HEK293 (cell line): Measurements from ENCODE around the gene KRTAP10-10.

Source experiments
- CTCF ChIA-PET: fragments of 350-600 bp; formaldehyde crosslinking; extraction: SDS; loops from one replicate; lab custom pipeline; 2021; ENCODE audit warnings: antibody characterized with exemption; lab: Yijun Ruan, JAX
- POLR2A ChIA-PET: fragments of 300-600 bp; formaldehyde crosslinking; extraction: SDS; loops from one replicate; lab custom pipeline; 2020; ENCODE audit warnings: antibody characterized with exemption, inconsistent platforms; lab: Yijun Ruan, JAX
- H3K27ac ChIP-seq: fragments of 200-500 bp; sonication (Bioruptor generic); 2 replicates; pipeline ENCODE4 v1.5.1; 2014; ENCODE audit warnings: low read depth, low read length, control low read depth, inconsistent platforms; ENCODE audit errors: extremely low read depth
- H3K36me3 ChIP-seq, 2 experiments: fragments of 200-500 bp in 1 of 2; sonication (Bioruptor generic) in 1 of 2; 1 replicate in 1 of 2; 2 replicates in 1 of 2; pipeline ENCODE4 v1.5.1; 2014 to 2017; ENCODE audit warnings: inconsistent platforms in 2 of 2, low read length in 2 of 2; ENCODE audit not compliant: control insufficient read depth in 2 of 2, insufficient read depth in 1 of 2
- H3K4me1 ChIP-seq: fragments of 200-500 bp; sonication (Bioruptor generic); 2 replicates; pipeline ENCODE4 v1.5.1; 2014; ENCODE audit warnings: mild to moderate bottlenecking, low read length, inconsistent platforms; ENCODE audit not compliant: control insufficient read depth, insufficient read depth
- H3K4me3 ChIP-seq: 2 replicates; pipeline ENCODE4 v1.5.1; 2011; ENCODE audit warnings: low read depth, mild to moderate bottlenecking, control low read depth, low read length, moderate library complexity
- H3K9me3 ChIP-seq: fragments of 200-500 bp; sonication (Bioruptor generic); 2 replicates; pipeline ENCODE4 v1.5.1; 2014; ENCODE audit warnings: low read depth, low read length, inconsistent platforms; ENCODE audit not compliant: control insufficient read depth, insufficient read depth
- BCL11A ChIP-seq: fragments of 450-650 bp; formaldehyde crosslinking; IDR thresholded peaks from 2 replicates; pipeline ENCODE4 v1.5.1; 2016; ENCODE audit warnings: low read depth, missing biosample characterization, missing genetic modification characterization
- BCL6B ChIP-seq: fragments of 450-650 bp; formaldehyde crosslinking; IDR thresholded peaks from 2 replicates; pipeline ENCODE4 v1.5.1; 2017; ENCODE audit warnings: missing biosample characterization, missing genetic modification characterization
- KLF9 ChIP-seq: fragments of 450-650 bp; formaldehyde crosslinking; IDR thresholded peaks from 2 replicates; pipeline ENCODE4 v1.5.1; 2016; ENCODE audit warnings: missing biosample characterization, missing genetic modification characterization, low read depth
- SALL2 ChIP-seq: fragments of 450-650 bp; formaldehyde crosslinking; IDR thresholded peaks from 2 replicates; pipeline ENCODE4 v1.5.0; 2017; ENCODE audit warnings: missing biosample characterization, mild to moderate bottlenecking, missing genetic modification characterization, borderline replicate concordance
- ZBTB26 ChIP-seq: fragments of 450-650 bp; formaldehyde crosslinking; optimal IDR thresholded peaks from 2 replicates; pipeline ENCODE3; 2016; ENCODE audit warnings: missing biosample characterization, mild to moderate bottlenecking, missing genetic modification characterization
- ZIC2 ChIP-seq: fragments of 450-650 bp; formaldehyde crosslinking; IDR thresholded peaks from 2 replicates; pipeline ENCODE4 v1.5.1; 2016; ENCODE audit warnings: missing biosample characterization, missing genetic modification characterization
- ZNF138 ChIP-seq: fragments of 450-650 bp; formaldehyde crosslinking; IDR thresholded peaks from 2 replicates; pipeline ENCODE4 v1.5.1; 2016; ENCODE audit warnings: missing biosample characterization, missing genetic modification characterization, borderline replicate concordance
- ZNF169 ChIP-seq: fragments of 450-650 bp; formaldehyde crosslinking; IDR thresholded peaks from 2 replicates; pipeline ENCODE4 v1.5.1; 2016; ENCODE audit warnings: missing biosample characterization, missing genetic modification characterization
- ZNF2 ChIP-seq: fragments of 450-650 bp; formaldehyde crosslinking; IDR thresholded peaks from 2 replicates; pipeline ENCODE4 v1.5.1; 2016; ENCODE audit warnings: missing biosample characterization, missing genetic modification characterization
- ZNF26 ChIP-seq: fragments of 450-650 bp; formaldehyde crosslinking; IDR thresholded peaks from 2 replicates; pipeline ENCODE4 v1.5.1; 2016; ENCODE audit warnings: missing biosample characterization, missing genetic modification characterization
- ZNF513 ChIP-seq: fragments of 450-650 bp; IDR thresholded peaks from 2 replicates; pipeline ENCODE4 v1.5.1; 2018; ENCODE audit warnings: missing biosample characterization, missing genetic modification characterization
- ZNF596 ChIP-seq: fragments of 450-650 bp; IDR thresholded peaks from 2 replicates; pipeline ENCODE4 v1.5.0; 2018; ENCODE audit warnings: missing biosample characterization, mild to moderate bottlenecking, missing genetic modification characterization, moderate library complexity
- ZNF692 ChIP-seq: fragments of 450-650 bp; formaldehyde crosslinking; IDR thresholded peaks from 2 replicates; pipeline ENCODE4 v1.5.1; 2016; ENCODE audit warnings: missing biosample characterization, missing genetic modification characterization

Gene KRTAP10-10

GRCh38 chr21:44615466-44615865, 21.7 kb upstream of the KRTAP10-10 start (continued):
- no peak for TF ChIP-seq ZNF169
- TF ChIP-seq KLF9 (tag by site-specific recombination) = no peak
- no peak for TF ChIP-seq SALL2 (tag by site-specific recombination)
- TF ChIP-seq ZNF692 (tag by site-specific recombination) = no peak

GRCh38 chr21:44615911-44616590, 21.1 kb upstream of the KRTAP10-10 start:
- CTCF ChIA-PET = interaction anchor here (1.1 kb wide), 1 partner anchor 105 kb away, joined by 6 read pairs; no protein-coding TSS in a partner anchor
- no peak overlapping the region for H3K27ac ChIP-seq
- H3K4me3 ChIP-seq = no peak overlapping the region
- no peaks in the 10 kb centered on the region for H3K4me1 ChIP-seq
- POLR2A ChIA-PET = no interaction called here
- peak; percentile 88 for TF ChIP-seq ZIC2 (tag by site-specific recombination)
- TF ChIP-seq ZNF2 (tag by site-specific recombination) = no peak
- no peak for TF ChIP-seq ZBTB26 (tag by site-specific recombination)
- no peaks in the 10 kb centered on the region for H3K36me3 ChIP-seq
- H3K9me3 ChIP-seq = no peaks in the 10 kb centered on the region

- ChIA-PET POLR2A (no interaction called here), CTCF (interaction anchor here (0.6 kb wide), 1 partner anchor 315 kb away, joined by 5 read pairs; no protein-coding TSS in a partner anchor)
- TF ChIP-seq BCL11A (tag by site-specific recombination) (no peak), ZNF26 (no peak), ZNF596 (tag by site-specific recombination) (no peak), ZNF138 (tag by site-specific recombination) (no peak), ZNF513 (tag by site-specific recombination) (no peak), BCL6B (no peak)
- Histone ChIP-seq H3K9me3 (no peaks in the 10 kb centered on the region), H3K36me3 (no peaks in the 10 kb centered on the region), H3K4me3 (no peak overlapping the region), H3K4me1 (no peaks in the 10 kb centered on the region), H3K27ac (no peak overlapping the region)
These were observed 20.6 kb upstream of the KRTAP10-10 start for GRCh38 chr21:44616591-44616926.
